ENCODE results near the gene CHD9.

Gene CHD9

GRCh38 chr16:53357208-53357586 is 302.4 kb downstream of the CHD9 start:
- no peaks in the 10 kb centered on the region for H3K27me3 Mint-ChIP-seq
- H3K27ac Mint-ChIP-seq = no peak overlapping the region
- no peak overlapping the region for H3K4me3 Mint-ChIP-seq

GRCh38 chr16:53357955-53358354 is 303.2 kb downstream of the CHD9 start:
- Mint-ChIP-seq H3K4me3 (no peak overlapping the region), H3K27me3 (no peaks in the 10 kb centered on the region), H3K4me1 (peaks cover 3% of the 10 kb centered on the region), H3K36me3 (ENCODE audit: low read depth) (no peaks in the 10 kb centered on the region), H3K27ac (no peak overlapping the region), H3K9me3 (no peaks in the 10 kb centered on the region)
- no peak for ATAC-seq
- DNase-seq = no peak

More at GRCh38 chr16:53357208-53357586, 302.4 kb downstream of the CHD9 start:
- no peaks in the 10 kb centered on the region for H3K9me3 Mint-ChIP-seq
- no peak for DNase-seq
- H3K36me3 Mint-ChIP-seq (ENCODE audit: low read depth) = no peaks in the 10 kb centered on the region
- H3K4me1 Mint-ChIP-seq = peaks cover 3% of the 10 kb centered on the region
- ATAC-seq = no peak

- ATAC-seq (no peak), DNase-seq (no peak)
- Mint-ChIP-seq H3K4me3 (no peak overlapping the region), H3K27ac (no peak overlapping the region), H3K4me1 (peaks cover 3% of the 10 kb centered on the region), H3K27me3 (no peaks in the 10 kb centered on the region), H3K9me3 (no peaks in the 10 kb centered on the region), H3K36me3 (ENCODE audit: low read depth) (no peaks in the 10 kb centered on the region)
Measured at GRCh38 chr16:53358884-53359283, 304.1 kb downstream of the CHD9 start.

GRCh38 chr16:53369921-53370320 is 315.1 kb downstream of the CHD9 start:
- H3K36me3 Mint-ChIP-seq (ENCODE audit: low read depth) = no peaks in the 10 kb centered on the region
- H3K4me1 Mint-ChIP-seq = peaks cover 15% of the 10 kb centered on the region
- no peaks in the 10 kb centered on the region for H3K27me3 Mint-ChIP-seq
- ATAC-seq (no peak), DNase-seq (no peak)
- no peak overlapping the region for H3K4me3 Mint-ChIP-seq
- H3K9me3 Mint-ChIP-seq = no peaks in the 10 kb centered on the region
- no peak overlapping the region for H3K27ac Mint-ChIP-seq

- Mint-ChIP-seq H3K27me3 (no peaks in the 10 kb centered on the region), H3K36me3 (ENCODE audit: low read depth) (no peaks in the 10 kb centered on the region), H3K27ac (no peak overlapping the region), H3K4me3 (no peak overlapping the region), H3K4me1 (peaks cover 14% of the 10 kb centered on the region), H3K9me3 (no peaks in the 10 kb centered on the region)
- no peak for ATAC-seq
- no peak for DNase-seq
Measured at GRCh38 chr16:53370827-53371226, 316.0 kb downstream of the CHD9 start.

GRCh38 chr16:53372992-53373871 is 318.4 kb downstream of the CHD9 start:
- no peak overlapping the region for H3K27ac Mint-ChIP-seq
- no peaks in the 10 kb centered on the region for H3K27me3 Mint-ChIP-seq
- DNase-seq (peak; percentile 75), ATAC-seq (peak; percentile 77)
- peak overlapping the region; percentile 79 for H3K4me3 Mint-ChIP-seq
- H3K36me3 Mint-ChIP-seq (ENCODE audit: low read depth) = no peaks in the 10 kb centered on the region
- H3K9me3 Mint-ChIP-seq = no peaks in the 10 kb centered on the region
- peaks cover 22% of the 10 kb centered on the region for H3K4me1 Mint-ChIP-seq

- no peak overlapping the region for H3K27ac Mint-ChIP-seq
- peaks cover 25% of the 10 kb centered on the region for H3K4me1 Mint-ChIP-seq
Measured at GRCh38 chr16:53374800-53375199, 320.0 kb downstream of the CHD9 start.

GRCh38 chr16:53378138-53378537 is 323.3 kb downstream of the CHD9 start:
- Mint-ChIP-seq H3K36me3 (ENCODE audit: low read depth) (peaks cover 3% of the 10 kb centered on the region), H3K27ac (no peak overlapping the region), H3K27me3 (no peaks in the 10 kb centered on the region), H3K9me3 (peaks cover 7% of the 10 kb centered on the region), H3K4me1 (peaks cover 25% of the 10 kb centered on the region), H3K4me3 (no peak overlapping the region)
- DNase-seq (no peak), ATAC-seq (no peak)

More at GRCh38 chr16:53374800-53375199, 320.0 kb downstream of the CHD9 start:
- H3K27me3 Mint-ChIP-seq = no peaks in the 10 kb centered on the region
- H3K4me3 Mint-ChIP-seq = peak overlapping the region; percentile 79
- ATAC-seq (no peak), DNase-seq (no peak)
- no peaks in the 10 kb centered on the region for H3K9me3 Mint-ChIP-seq
- no peaks in the 10 kb centered on the region for H3K36me3 Mint-ChIP-seq (ENCODE audit: low read depth)
